Erythroblast (primary cell): ENCODE measurements around the gene SFXN1.

Source experiments
- GATA1 ChIP-seq: IDR thresholded peaks from 2 replicates; pipeline ENCODE4 v1.6.1; 2011; ENCODE audit warnings: low read depth, mild to moderate bottlenecking, control low read depth, low read length, moderate library complexity
- POLR2A ChIP-seq: IDR thresholded peaks from 2 replicates; pipeline ENCODE4 v1.6.1; 2011; ENCODE audit warnings: mild to moderate bottlenecking, low read length

GRCh38 chr5:175557778-175558177 is 79.4 kb downstream of the SFXN1 start:
- no peak for TF ChIP-seq POLR2A
- TF ChIP-seq GATA1 = no peak
